ENCODE data around the gene IMMP2L. TPM values are rescaled to one million over a fixed set of nuclear protein-coding genes. Genes with fewer than 3 reads are reported as not detected.

The IMMP2L gene
- total and polyA plus RNA-seq, 2 of the 13 experiments (the other 11 are each of a cell fraction or from before 2014, with no cell fraction given): 7.8 to 16.9 TPM

DNA sequence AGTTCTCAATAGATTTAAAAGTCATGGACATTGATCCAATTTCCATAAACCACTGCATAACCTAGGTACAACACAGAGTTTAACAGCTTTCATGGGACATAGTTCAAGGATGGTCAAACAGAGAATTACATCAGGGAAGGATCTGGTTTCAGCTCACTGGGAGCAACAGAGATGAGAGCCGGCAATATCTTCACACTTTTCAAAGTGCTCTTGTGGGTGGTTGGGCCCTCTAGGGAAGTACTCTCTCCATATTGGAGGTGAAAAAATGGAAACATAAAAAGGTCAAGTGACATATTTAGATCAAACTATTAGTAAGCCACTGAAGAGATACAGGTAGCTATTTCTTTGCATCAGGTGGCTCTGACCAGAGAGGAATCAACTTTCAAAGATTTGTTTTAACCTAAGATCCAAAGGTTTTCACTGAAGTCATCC lies 533.1 kb downstream of the IMMP2L start (continued):
- TF ChIP-seq, protein P1, sequence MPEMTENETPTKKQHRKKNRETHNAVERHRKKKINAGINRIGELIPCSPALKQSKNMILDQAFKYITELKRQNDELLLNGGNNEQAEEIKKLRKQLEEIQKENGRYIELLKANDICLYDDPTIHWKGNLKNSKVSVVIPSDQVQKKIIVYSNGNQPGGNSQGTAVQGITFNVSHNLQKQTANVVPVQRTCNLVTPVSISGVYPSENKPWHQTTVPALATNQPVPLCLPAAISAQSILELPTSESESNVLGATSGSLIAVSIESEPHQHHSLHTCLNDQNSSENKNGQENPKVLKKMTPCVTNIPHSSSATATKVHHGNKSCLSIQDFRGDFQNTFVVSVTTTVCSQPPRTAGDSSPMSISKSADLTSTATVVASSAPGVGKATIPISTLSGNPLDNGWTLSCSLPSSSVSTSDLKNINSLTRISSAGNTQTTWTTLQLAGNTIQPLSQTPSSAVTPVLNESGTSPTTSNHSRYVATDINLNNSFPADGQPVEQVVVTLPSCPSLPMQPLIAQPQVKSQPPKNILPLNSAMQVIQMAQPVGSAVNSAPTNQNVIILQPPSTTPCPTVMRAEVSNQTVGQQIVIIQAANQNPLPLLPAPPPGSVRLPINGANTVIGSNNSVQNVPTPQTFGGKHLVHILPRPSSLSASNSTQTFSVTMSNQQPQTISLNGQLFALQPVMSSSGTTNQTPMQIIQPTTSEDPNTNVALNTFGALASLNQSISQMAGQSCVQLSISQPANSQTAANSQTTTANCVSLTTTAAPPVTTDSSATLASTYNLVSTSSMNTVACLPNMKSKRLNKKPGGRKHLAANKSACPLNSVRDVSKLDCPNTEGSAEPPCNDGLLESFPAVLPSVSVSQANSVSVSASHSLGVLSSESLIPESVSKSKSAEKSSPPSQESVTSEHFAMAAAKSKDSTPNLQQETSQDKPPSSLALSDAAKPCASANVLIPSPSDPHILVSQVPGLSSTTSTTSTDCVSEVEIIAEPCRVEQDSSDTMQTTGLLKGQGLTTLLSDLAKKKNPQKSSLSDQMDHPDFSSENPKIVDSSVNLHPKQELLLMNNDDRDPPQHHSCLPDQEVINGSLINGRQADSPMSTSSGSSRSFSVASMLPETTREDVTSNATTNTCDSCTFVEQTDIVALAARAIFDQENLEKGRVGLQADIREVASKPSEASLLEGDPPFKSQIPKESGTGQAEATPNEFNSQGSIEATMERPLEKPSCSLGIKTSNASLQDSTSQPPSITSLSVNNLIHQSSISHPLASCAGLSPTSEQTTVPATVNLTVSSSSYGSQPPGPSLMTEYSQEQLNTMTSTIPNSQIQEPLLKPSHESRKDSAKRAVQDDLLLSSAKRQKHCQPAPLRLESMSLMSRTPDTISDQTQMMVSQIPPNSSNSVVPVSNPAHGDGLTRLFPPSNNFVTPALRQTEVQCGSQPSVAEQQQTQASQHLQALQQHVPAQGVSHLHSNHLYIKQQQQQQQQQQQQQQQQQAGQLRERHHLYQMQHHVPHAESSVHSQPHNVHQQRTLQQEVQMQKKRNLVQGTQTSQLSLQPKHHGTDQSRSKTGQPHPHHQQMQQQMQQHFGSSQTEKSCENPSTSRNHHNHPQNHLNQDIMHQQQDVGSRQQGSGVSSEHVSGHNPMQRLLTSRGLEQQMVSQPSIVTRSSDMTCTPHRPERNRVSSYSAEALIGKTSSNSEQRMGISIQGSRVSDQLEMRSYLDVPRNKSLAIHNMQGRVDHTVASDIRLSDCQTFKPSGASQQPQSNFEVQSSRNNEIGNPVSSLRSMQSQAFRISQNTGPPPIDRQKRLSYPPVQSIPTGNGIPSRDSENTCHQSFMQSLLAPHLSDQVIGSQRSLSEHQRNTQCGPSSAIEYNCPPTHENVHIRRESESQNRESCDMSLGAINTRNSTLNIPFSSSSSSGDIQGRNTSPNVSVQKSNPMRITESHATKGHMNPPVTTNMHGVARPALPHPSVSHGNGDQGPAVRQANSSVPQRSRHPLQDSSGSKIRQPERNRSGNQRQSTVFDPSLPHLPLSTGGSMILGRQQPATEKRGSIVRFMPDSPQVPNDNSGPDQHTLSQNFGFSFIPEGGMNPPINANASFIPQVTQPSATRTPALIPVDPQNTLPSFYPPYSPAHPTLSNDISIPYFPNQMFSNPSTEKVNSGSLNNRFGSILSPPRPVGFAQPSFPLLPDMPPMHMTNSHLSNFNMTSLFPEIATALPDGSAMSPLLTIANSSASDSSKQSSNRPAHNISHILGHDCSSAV (CRISPR knock-in tag; IDR thresholded peaks at IDR 0.05; ENCODE audit: borderline replicate concordance): no peak
- TF ChIP-seq ZNF224 (CRISPR knock-in tag; IDR thresholded peaks at IDR 0.05) (no peak), HDAC1 (CRISPR knock-in tag; IDR thresholded peaks at IDR 0.05) (peak; percentile 70), ZBTB1 (CRISPR knock-in tag; IDR thresholded peaks at IDR 0.05; ENCODE audit: borderline replicate concordance) (no peak), SOX5 (CRISPR knock-in tag; IDR thresholded peaks at IDR 0.05; ENCODE audit: borderline replicate concordance) (peak; percentile 75; the same call in 1 of the 2 replicates), SNAI1 (CRISPR knock-in tag; IDR thresholded peaks at IDR 0.05; ENCODE audit: borderline replicate concordance) (no peak), ZNF296 (CRISPR knock-in tag; conservative IDR thresholded peaks at IDR 0.05) (no peak), ISL2 (CRISPR knock-in tag; IDR thresholded peaks at IDR 0.05) (peak; percentile 55; the same call in 1 of the 2 replicates), ZNF510 (CRISPR knock-in tag; IDR thresholded peaks at IDR 0.05; ENCODE audit: low read depth) (0 out of 2 replicates have a peak, but pooled peaks have one; percentile 45), IRF2 (CRISPR knock-in tag; IDR thresholded peaks at IDR 0.05) (peak; percentile 59; the same call in 1 of the 2 replicates)
- TF ChIP-seq, protein P2, sequence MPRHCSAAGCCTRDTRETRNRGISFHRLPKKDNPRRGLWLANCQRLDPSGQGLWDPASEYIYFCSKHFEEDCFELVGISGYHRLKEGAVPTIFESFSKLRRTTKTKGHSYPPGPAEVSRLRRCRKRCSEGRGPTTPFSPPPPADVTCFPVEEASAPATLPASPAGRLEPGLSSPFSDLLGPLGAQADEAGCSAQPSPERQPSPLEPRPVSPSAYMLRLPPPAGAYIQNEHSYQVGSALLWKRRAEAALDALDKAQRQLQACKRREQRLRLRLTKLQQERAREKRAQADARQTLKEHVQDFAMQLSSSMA (CRISPR knock-in tag; IDR thresholded peaks at IDR 0.05): no peak
- TF ChIP-seq, protein P3, sequence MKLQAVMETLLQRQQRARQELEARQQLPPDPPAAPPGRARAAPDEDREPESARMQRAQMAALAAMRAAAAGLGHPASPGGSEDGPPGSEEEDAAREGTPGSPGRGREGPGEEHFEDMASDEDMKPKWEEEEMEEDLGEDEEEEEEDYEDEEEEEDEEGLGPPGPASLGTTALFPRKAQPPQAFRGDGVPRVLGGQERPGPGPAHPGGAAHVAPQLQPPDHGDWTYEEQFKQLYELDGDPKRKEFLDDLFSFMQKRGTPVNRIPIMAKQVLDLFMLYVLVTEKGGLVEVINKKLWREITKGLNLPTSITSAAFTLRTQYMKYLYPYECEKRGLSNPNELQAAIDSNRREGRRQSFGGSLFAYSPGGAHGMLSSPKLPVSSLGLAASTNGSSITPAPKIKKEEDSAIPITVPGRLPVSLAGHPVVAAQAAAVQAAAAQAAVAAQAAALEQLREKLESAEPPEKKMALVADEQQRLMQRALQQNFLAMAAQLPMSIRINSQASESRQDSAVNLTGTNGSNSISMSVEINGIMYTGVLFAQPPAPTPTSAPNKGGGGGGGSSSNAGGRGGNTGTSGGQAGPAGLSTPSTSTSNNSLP (IDR thresholded peaks at IDR 0.05; ENCODE audit: low read depth, low read length): peak; percentile 84
- TF ChIP-seq, protein P4, sequence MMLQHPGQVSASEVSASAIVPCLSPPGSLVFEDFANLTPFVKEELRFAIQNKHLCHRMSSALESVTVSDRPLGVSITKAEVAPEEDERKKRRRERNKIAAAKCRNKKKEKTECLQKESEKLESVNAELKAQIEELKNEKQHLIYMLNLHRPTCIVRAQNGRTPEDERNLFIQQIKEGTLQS (CRISPR knock-in tag; IDR thresholded peaks at IDR 0.05): peak; percentile 44; the same call in 1 of the 2 replicates
- TF ChIP-seq, protein P5, sequence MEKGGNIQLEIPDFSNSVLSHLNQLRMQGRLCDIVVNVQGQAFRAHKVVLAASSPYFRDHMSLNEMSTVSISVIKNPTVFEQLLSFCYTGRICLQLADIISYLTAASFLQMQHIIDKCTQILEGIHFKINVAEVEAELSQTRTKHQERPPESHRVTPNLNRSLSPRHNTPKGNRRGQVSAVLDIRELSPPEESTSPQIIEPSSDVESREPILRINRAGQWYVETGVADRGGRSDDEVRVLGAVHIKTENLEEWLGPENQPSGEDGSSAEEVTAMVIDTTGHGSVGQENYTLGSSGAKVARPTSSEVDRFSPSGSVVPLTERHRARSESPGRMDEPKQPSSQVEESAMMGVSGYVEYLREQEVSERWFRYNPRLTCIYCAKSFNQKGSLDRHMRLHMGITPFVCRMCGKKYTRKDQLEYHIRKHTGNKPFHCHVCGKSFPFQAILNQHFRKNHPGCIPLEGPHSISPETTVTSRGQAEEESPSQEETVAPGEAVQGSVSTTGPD (CRISPR knock-in tag; IDR thresholded peaks at IDR 0.05): no peak
- TF ChIP-seq, protein P6, sequence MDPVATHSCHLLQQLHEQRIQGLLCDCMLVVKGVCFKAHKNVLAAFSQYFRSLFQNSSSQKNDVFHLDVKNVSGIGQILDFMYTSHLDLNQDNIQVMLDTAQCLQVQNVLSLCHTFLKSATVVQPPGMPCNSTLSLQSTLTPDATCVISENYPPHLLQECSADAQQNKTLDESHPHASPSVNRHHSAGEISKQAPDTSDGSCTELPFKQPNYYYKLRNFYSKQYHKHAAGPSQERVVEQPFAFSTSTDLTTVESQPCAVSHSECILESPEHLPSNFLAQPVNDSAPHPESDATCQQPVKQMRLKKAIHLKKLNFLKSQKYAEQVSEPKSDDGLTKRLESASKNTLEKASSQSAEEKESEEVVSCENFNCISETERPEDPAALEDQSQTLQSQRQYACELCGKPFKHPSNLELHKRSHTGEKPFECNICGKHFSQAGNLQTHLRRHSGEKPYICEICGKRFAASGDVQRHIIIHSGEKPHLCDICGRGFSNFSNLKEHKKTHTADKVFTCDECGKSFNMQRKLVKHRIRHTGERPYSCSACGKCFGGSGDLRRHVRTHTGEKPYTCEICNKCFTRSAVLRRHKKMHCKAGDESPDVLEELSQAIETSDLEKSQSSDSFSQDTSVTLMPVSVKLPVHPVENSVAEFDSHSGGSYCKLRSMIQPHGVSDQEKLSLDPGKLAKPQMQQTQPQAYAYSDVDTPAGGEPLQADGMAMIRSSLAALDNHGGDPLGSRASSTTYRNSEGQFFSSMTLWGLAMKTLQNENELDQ (CRISPR knock-in tag; IDR thresholded peaks at IDR 0.05; ENCODE audit: borderline replicate concordance): no peak

Data from HepG2 (cell line).